Muscle layer of colon (tissue), 2 donors: ENCODE results near the gene LILRB4.
"Not testable (repeated sequence)": the region's sequence is repeated elsewhere in the genome, so short reads cannot be mapped to it uniquely, and the experiment has no call there.

Source experiments
- H3K27ac ChIP-seq: one replicate; pipeline ENCODE4 v1.7.0; 2013; ENCODE audit warnings: low read depth, mild to moderate bottlenecking, low read length, moderate library complexity
- H3K27me3 ChIP-seq, 2 donors: one replicate each; pipeline ENCODE4 v1.7.0; 2013; ENCODE audit warnings: low read length in 2 of 2, mild to moderate bottlenecking in 2 of 2; ENCODE audit not compliant: insufficient read depth in 2 of 2, control insufficient read depth in 1 of 2
- H3K36me3 ChIP-seq: one replicate; pipeline ENCODE4 v1.7.0; 2013; ENCODE audit warnings: mild to moderate bottlenecking, low read length; ENCODE audit not compliant: insufficient read depth
- H3K4me1 ChIP-seq: one replicate; pipeline ENCODE4 v1.7.0; 2013; ENCODE audit warnings: mild to moderate bottlenecking, low read length; ENCODE audit not compliant: insufficient read depth
- H3K4me3 ChIP-seq, 2 donors: one replicate each; pipeline ENCODE4 v1.7.0; 2013; ENCODE audit warnings: low read length in 2 of 2, low read depth in 1 of 2, mild to moderate bottlenecking in 1 of 2, moderate library complexity in 1 of 2
- H3K9ac ChIP-seq: one replicate; pipeline ENCODE4 v1.7.0; 2013; ENCODE audit warnings: low read length
- H3K9me3 ChIP-seq: one replicate; pipeline ENCODE4 v1.7.0; 2013; ENCODE audit warnings: mild to moderate bottlenecking, low read length
- donor health status: abdominal sarcoma.
- donor health status: Adenocarcinoma of cecum.

LILRB4 gene

GRCh38 chr19:54704928-54705327 lies 42.1 kb downstream of the LILRB4 start:
- H3K4me1 ChIP-seq, result no peaks in the 10 kb centered on the region
- H3K4me3 ChIP-seq, result no peak overlapping the region
- H3K36me3 ChIP-seq, result no peaks in the 10 kb centered on the region
- no peaks in the 10 kb centered on the region for H3K9me3 ChIP-seq
- no peak overlapping the region for H3K27ac ChIP-seq
- no peaks in the 10 kb centered on the region for H3K27me3 ChIP-seq
- no peak overlapping the region for H3K9ac ChIP-seq

- Histone ChIP-seq H3K9me3 (no peaks in the 10 kb centered on the region), H3K9ac (no peak overlapping the region), H3K36me3 (no peaks in the 10 kb centered on the region), H3K4me3 (no peak overlapping the region), H3K4me1 (no peaks in the 10 kb centered on the region), H3K27ac (no peak overlapping the region), H3K27me3 (no peaks in the 10 kb centered on the region)
These were observed 45.2 kb downstream of the LILRB4 start for GRCh38 chr19:54707962-54708361.

- H3K27ac ChIP-seq, result no peak overlapping the region
- no peaks in the 10 kb centered on the region for H3K27me3 ChIP-seq
- H3K9me3 ChIP-seq, result no peaks in the 10 kb centered on the region
- H3K4me1 ChIP-seq, result no peaks in the 10 kb centered on the region
- no peak overlapping the region for H3K9ac ChIP-seq
- no peaks in the 10 kb centered on the region for H3K36me3 ChIP-seq
- H3K4me3 ChIP-seq, result no peak overlapping the region
These were observed 46.0 kb downstream of the LILRB4 start for GRCh38 chr19:54708781-54709180.

- no peak overlapping the region for H3K27ac ChIP-seq
- no peaks in the 10 kb centered on the region for H3K4me1 ChIP-seq
- H3K9ac ChIP-seq, result no peak overlapping the region
- H3K36me3 ChIP-seq, result no peaks in the 10 kb centered on the region
- no peaks in the 10 kb centered on the region for H3K27me3 ChIP-seq
- no peaks in the 10 kb centered on the region for H3K9me3 ChIP-seq
- H3K4me3 ChIP-seq, result no peak overlapping the region
These were observed 46.6 kb downstream of the LILRB4 start for GRCh38 chr19:54709212-54709948.

- not testable (repeated sequence) for H3K9me3 ChIP-seq, H3K27ac ChIP-seq, H3K27me3 ChIP-seq, H3K9ac ChIP-seq, H3K4me1 ChIP-seq, H3K36me3 ChIP-seq, H3K4me3 ChIP-seq
These were observed 47.2 kb downstream of the LILRB4 start for GRCh38 chr19:54709956-54710355.
